Uterus (tissue), 2 donors: ENCODE results near the gene FLT1.

Experiments used
- CTCF ChIP-seq, 4 experiments: fragments of 200-600 bp in 2 of 4; fragments of 450-650 bp in 2 of 4; sonication (generic) in 2 of 4; IDR thresholded peaks; one replicate each; pipeline ENCODE4 v1.5.1; 2016 to 2019; ENCODE audit warnings: antibody characterized with exemption in 4 of 4, mild to moderate bottlenecking in 2 of 4, moderate library complexity in 1 of 4
- POLR2A ChIP-seq, 2 donors: fragments of 450-650 bp; IDR thresholded peaks; one replicate each; pipeline ENCODE4 v1.6.1; 2016; ENCODE audit warnings: antibody characterized with exemption in 2 of 2, mild to moderate bottlenecking in 1 of 2, moderate library complexity in 1 of 2

DNA sequence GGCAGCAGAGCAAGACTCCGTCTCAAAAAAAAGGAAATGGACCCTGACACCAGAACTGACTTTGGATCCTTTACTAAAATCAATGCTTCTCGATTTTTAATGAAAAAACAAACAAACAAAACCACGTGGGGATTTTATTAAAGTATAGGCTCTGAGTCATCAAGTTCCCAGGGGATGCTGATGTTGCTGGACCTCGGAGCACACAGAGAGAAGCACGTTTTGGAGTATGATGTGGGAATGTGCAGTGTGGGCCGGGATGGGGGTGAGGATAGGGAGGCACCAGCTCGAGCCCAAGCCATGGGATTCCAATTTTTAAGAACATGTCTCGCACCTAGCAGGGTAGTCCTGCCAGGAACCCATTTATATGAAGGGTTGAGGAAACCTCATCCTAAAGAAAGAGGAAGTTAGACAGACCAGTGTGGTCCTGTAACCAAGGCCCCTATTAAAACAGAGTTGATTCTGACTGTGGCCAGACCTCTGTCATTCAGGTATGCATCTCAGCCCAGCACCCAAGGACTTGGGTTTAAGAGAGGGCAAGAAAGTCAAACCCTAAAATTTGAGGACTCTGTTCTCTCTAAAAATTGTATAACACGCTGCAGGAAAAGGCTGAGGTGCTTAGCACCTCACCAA lies 6.4 kb downstream of the FLT1 start:
- no peak for TF ChIP-seq CTCF (IDR thresholded peaks at IDR 0.05)
- TF ChIP-seq POLR2A (IDR thresholded peaks at IDR 0.05): no peak
